WTC11 (cell line): ENCODE measurements around the gene BANF2. TPM values are rescaled to one million over a fixed set of nuclear protein-coding genes. Genes with fewer than 3 reads are reported as not detected.

Experiments used
- ATAC-seq: fragments of 200-7000 bp; cut with Tn5 transposase; 2 replicates; pipeline ENCODE4 v1.10.0; 2021; ENCODE audit warnings: mild to moderate bottlenecking, moderate library complexity
- CTCF ChIA-PET: fragments of 300-600 bp; sonication (Branson Sonifier 250); formaldehyde crosslinking; loops from one replicate; lab custom pipeline; 2021; ENCODE audit warnings: antibody characterized with exemption; lab: Charles Lee
- POLR2A ChIA-PET: fragments of 350-600 bp; sonication (Branson Sonifier 250); formaldehyde crosslinking; loops from one replicate; lab custom pipeline; 2021; ENCODE audit warnings: antibody characterized with exemption; lab: Charles Lee
- DNase-seq: peaks from one replicate; pipeline ENCODE4 v3.0.0; 2021; ENCODE audit warnings: low spot score
- H3K27ac Mint-ChIP-seq: 2 replicates; pipeline ENCODE4 v1.8.0; 2021; ENCODE audit warnings: mixed read lengths
- H3K27me3 Mint-ChIP-seq: 2 replicates; pipeline ENCODE4 v1.8.0; 2021; ENCODE audit warnings: low read depth, mild to moderate bottlenecking, moderate library complexity, mixed read lengths
- H3K36me3 Mint-ChIP-seq: 2 replicates; pipeline ENCODE4 v1.8.0; 2021; ENCODE audit warnings: mixed read lengths
- H3K4me1 Mint-ChIP-seq: 2 replicates; pipeline ENCODE4 v1.8.0; 2022; ENCODE audit warnings: mixed read lengths
- H3K4me3 Mint-ChIP-seq: 2 replicates; pipeline ENCODE4 v1.8.0; 2021; ENCODE audit warnings: mild to moderate bottlenecking, moderate library complexity, mixed read lengths
- H3K9me3 Mint-ChIP-seq: 2 replicates; pipeline ENCODE4 v1.8.0; 2021; ENCODE audit warnings: mixed read lengths
- CBFB ChIP-seq: sonication (generic); formaldehyde crosslinking; IDR thresholded peaks from 2 replicates; pipeline ENCODE4 v1.8.1; 2022; ENCODE audit warnings: mild to moderate bottlenecking, low read depth, missing genetic modification reagents
- CREM ChIP-seq: sonication (generic); formaldehyde crosslinking; IDR thresholded peaks from 2 replicates; pipeline ENCODE4 v1.8.1; 2022; ENCODE audit warnings: mild to moderate bottlenecking, missing genetic modification reagents, moderate library complexity
- EMX1 ChIP-seq: fragments of 250-450 bp; sonication (Bioruptor Pico); IDR thresholded peaks from 2 replicates; pipeline ENCODE4 v1.8.0; 2021; ENCODE audit warnings: mild to moderate bottlenecking
- FOXJ3 ChIP-seq: sonication (generic); formaldehyde crosslinking; IDR thresholded peaks from 2 replicates; pipeline ENCODE4 v1.9.0; 2021; ENCODE audit warnings: missing genetic modification reagents, mild to moderate bottlenecking, borderline replicate concordance
- FOXP1 ChIP-seq: sonication (generic); formaldehyde crosslinking; IDR thresholded peaks from 2 replicates; pipeline ENCODE4 v1.8.0; 2022; ENCODE audit warnings: missing genetic modification reagents, mild to moderate bottlenecking, moderate library complexity, borderline replicate concordance
- GABPB1 ChIP-seq: sonication (generic); formaldehyde crosslinking; IDR thresholded peaks from 2 replicates; pipeline ENCODE4 v1.8.1; 2023; ENCODE audit warnings: mild to moderate bottlenecking, missing genetic modification reagents
- IRF2 ChIP-seq: sonication (generic); formaldehyde crosslinking; IDR thresholded peaks from 2 replicates; pipeline ENCODE4 v1.8.0; 2022; ENCODE audit warnings: low read depth, missing genetic modification reagents, borderline replicate concordance
- TEAD1 ChIP-seq: sonication (generic); formaldehyde crosslinking; IDR thresholded peaks from 2 replicates; pipeline ENCODE4 v1.8.0; 2022; ENCODE audit warnings: mild to moderate bottlenecking, missing genetic modification reagents
- ZNF317 ChIP-seq: sonication (generic); formaldehyde crosslinking; IDR thresholded peaks from 2 replicates; pipeline ENCODE4 v1.8.1; 2023; ENCODE audit warnings: low read depth, mild to moderate bottlenecking, moderate library complexity, missing genetic modification reagents, borderline replicate concordance
- ZNF416 ChIP-seq: fragments of 250-450 bp; sonication (Bioruptor Pico); IDR thresholded peaks from 2 replicates; pipeline ENCODE4 v1.9.0; 2021; ENCODE audit warnings: mild to moderate bottlenecking, inconsistent platforms
- total RNA-seq: library from RNA; stranded (reverse); gene quantifications from 3 replicates; pipeline ENCODE4 v1.2.3, GENCODE V29; 2021
- TF ChIP-seq, protein P1 (sequence below): fragments of 250-450 bp; sonication (Bioruptor Pico); IDR thresholded peaks from 2 replicates; pipeline ENCODE4 v1.9.0; 2021; ENCODE audit warnings: mild to moderate bottlenecking, borderline replicate concordance
- TF ChIP-seq, protein P2 (sequence below): sonication (generic); formaldehyde crosslinking; IDR thresholded peaks from 2 replicates; pipeline ENCODE4 v1.8.0; 2022; ENCODE audit warnings: mild to moderate bottlenecking, missing genetic modification reagents
- TF ChIP-seq, protein P3 (sequence below): sonication (generic); formaldehyde crosslinking; IDR thresholded peaks from 2 replicates; pipeline ENCODE4 v1.8.1; 2023; ENCODE audit warnings: mild to moderate bottlenecking, moderate library complexity, missing genetic modification reagents
- TF ChIP-seq, protein P4 (sequence below): fragments of 250-450 bp; sonication (Bioruptor Pico); IDR thresholded peaks from 2 replicates; pipeline ENCODE4 v1.9.0; 2021; ENCODE audit warnings: moderate library complexity, mild to moderate bottlenecking, inconsistent platforms, borderline replicate concordance
- TF ChIP-seq, protein P5 (sequence below): sonication (generic); formaldehyde crosslinking; IDR thresholded peaks from 2 replicates; pipeline ENCODE4 v1.8.1; 2022; ENCODE audit warnings: low read depth, missing genetic modification reagents, borderline replicate concordance
- TF ChIP-seq, protein P6 (sequence below): sonication (generic); formaldehyde crosslinking; IDR thresholded peaks from 2 replicates; pipeline ENCODE4 v1.8.1; 2023; ENCODE audit warnings: mild to moderate bottlenecking, missing genetic modification reagents, borderline replicate concordance
- TF ChIP-seq, protein P7 (sequence below): sonication (generic); formaldehyde crosslinking; IDR thresholded peaks from 2 replicates; pipeline ENCODE4 v1.8.1; 2023; ENCODE audit warnings: mild to moderate bottlenecking, missing genetic modification reagents, moderate library complexity

BANF2 gene
- total RNA-seq, 1 experiment from 2014 or later, result not detected

DNA sequence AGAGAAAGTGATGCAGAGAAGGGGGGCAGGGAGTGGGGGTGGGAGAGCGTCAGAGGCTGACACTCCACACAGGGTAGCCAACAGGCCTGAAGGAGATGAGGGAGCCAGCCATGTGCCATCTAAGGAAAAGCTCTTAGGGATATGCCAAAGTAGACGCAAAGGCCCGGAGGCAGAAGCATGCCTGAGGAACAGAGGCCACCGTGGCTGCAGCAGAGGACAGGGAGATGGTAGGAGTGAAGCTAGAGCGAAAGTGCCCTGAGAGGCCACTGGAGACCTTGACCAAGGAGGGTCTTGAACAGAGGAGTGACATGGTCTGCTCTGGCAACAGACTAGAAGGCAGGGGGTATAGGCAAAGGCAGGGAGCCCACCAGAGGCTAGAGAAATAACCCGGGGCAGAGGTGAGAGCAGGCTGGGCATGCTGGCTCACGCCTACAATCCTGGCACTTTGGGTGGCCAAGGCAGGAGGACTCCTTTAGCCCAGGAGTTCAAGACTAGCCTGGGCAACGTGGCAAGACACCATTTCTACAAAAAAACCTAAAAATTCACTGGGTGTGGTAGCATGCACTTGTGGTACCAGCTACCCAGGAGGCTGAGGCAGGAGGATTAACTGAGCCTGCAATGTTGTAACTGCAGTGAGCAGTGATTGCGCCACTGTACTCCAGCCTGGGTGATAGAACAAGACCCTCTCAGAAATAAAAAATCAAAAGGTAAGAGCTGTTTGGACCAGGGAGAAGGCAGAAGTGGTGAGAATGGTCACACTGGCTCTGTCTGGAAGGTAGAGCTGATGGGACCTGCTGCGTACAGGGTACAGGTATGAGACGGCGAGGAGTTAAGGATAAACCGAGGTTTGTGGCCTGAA lies 24.0 kb upstream of the BANF2 start (continued):
- TF ChIP-seq, protein P1, sequence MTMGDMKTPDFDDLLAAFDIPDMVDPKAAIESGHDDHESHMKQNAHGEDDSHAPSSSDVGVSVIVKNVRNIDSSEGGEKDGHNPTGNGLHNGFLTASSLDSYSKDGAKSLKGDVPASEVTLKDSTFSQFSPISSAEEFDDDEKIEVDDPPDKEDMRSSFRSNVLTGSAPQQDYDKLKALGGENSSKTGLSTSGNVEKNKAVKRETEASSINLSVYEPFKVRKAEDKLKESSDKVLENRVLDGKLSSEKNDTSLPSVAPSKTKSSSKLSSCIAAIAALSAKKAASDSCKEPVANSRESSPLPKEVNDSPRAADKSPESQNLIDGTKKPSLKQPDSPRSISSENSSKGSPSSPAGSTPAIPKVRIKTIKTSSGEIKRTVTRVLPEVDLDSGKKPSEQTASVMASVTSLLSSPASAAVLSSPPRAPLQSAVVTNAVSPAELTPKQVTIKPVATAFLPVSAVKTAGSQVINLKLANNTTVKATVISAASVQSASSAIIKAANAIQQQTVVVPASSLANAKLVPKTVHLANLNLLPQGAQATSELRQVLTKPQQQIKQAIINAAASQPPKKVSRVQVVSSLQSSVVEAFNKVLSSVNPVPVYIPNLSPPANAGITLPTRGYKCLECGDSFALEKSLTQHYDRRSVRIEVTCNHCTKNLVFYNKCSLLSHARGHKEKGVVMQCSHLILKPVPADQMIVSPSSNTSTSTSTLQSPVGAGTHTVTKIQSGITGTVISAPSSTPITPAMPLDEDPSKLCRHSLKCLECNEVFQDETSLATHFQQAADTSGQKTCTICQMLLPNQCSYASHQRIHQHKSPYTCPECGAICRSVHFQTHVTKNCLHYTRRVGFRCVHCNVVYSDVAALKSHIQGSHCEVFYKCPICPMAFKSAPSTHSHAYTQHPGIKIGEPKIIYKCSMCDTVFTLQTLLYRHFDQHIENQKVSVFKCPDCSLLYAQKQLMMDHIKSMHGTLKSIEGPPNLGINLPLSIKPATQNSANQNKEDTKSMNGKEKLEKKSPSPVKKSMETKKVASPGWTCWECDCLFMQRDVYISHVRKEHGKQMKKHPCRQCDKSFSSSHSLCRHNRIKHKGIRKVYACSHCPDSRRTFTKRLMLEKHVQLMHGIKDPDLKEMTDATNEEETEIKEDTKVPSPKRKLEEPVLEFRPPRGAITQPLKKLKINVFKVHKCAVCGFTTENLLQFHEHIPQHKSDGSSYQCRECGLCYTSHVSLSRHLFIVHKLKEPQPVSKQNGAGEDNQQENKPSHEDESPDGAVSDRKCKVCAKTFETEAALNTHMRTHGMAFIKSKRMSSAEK (CRISPR knock-in tag), result no peak
- TF ChIP-seq FOXJ3 (CRISPR knock-in tag), result no peak
- TF ChIP-seq ZNF317 (CRISPR knock-in tag), result no peak
- TF ChIP-seq, protein P2, sequence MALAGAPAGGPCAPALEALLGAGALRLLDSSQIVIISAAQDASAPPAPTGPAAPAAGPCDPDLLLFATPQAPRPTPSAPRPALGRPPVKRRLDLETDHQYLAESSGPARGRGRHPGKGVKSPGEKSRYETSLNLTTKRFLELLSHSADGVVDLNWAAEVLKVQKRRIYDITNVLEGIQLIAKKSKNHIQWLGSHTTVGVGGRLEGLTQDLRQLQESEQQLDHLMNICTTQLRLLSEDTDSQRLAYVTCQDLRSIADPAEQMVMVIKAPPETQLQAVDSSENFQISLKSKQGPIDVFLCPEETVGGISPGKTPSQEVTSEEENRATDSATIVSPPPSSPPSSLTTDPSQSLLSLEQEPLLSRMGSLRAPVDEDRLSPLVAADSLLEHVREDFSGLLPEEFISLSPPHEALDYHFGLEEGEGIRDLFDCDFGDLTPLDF (CRISPR knock-in tag), result no peak
- TF ChIP-seq FOXP1 (CRISPR knock-in tag), result no peak

DNA sequence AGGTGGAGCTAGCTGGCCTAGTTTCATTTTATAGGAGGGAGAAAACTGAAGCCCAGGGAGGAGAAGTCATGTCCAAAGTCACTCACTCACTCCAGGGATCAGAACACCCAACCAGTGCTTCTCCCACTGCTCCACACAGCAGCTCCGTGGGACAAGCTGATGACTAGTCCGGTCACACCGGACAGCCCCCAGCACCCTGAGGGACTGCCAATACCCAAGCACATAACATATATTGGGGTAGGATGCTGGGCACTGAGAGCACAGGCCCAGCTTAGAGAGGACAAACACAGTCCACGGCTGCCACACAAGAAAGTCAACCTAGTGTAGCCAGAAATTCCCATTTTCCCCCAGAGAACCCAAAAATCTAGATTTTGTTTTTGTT lies 23.4 kb upstream of the BANF2 start:
- H3K27ac Mint-ChIP-seq, result peak overlapping the region; percentile 86
- H3K9me3 Mint-ChIP-seq, result no peaks in the 10 kb centered on the region
- TF ChIP-seq GABPB1 (CRISPR knock-in tag) (no peak), CREM (CRISPR knock-in tag) (no peak), FOXJ3 (CRISPR knock-in tag) (no peak), TEAD1 (CRISPR knock-in tag) (no peak)
- H3K27me3 Mint-ChIP-seq, result no peaks in the 10 kb centered on the region
- CTCF ChIA-PET, result interaction anchor here (2.0 kb wide), 1 partner anchor 263 kb away, joined by 7 read pairs; no protein-coding TSS in a partner anchor
- no peak overlapping the region for H3K4me3 Mint-ChIP-seq
- H3K4me1 Mint-ChIP-seq, result peaks cover 48% of the 10 kb centered on the region
- H3K36me3 Mint-ChIP-seq, result peaks cover 19% of the 10 kb centered on the region
- DNase-seq (no peak), ATAC-seq (no peak)
- POLR2A ChIA-PET, result no interaction called here

DNA sequence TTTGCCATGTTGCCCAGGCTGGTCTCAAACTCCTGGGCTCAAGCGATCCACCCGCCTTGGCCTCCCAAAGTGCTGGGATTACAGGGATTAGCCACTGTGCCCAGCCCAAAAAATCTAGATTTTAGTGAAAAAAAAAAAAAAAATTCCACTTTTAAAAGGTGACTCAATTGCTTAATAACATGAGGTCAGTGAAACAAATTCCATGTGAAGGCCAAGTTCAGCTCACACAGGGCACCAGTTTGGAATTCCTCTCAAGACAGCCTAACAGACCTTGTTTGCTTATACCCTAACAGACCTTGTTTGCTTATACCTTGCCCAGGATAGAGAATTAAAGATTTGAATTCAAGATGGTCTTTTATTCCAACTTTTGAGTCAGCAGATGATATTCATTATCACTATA lies 22.8 kb upstream of the BANF2 start:
- no peak overlapping the region for H3K27ac Mint-ChIP-seq
- H3K27me3 Mint-ChIP-seq, result no peaks in the 10 kb centered on the region
- H3K9me3 Mint-ChIP-seq, result no peaks in the 10 kb centered on the region
- CTCF ChIA-PET, result no interaction called here
- H3K36me3 Mint-ChIP-seq, result peaks cover 19% of the 10 kb centered on the region
- POLR2A ChIA-PET, result no interaction called here
- H3K4me3 Mint-ChIP-seq, result no peak overlapping the region
- ATAC-seq (no peak), DNase-seq (no peak)
- peaks cover 42% of the 10 kb centered on the region for H3K4me1 Mint-ChIP-seq
- TF ChIP-seq, protein P3, sequence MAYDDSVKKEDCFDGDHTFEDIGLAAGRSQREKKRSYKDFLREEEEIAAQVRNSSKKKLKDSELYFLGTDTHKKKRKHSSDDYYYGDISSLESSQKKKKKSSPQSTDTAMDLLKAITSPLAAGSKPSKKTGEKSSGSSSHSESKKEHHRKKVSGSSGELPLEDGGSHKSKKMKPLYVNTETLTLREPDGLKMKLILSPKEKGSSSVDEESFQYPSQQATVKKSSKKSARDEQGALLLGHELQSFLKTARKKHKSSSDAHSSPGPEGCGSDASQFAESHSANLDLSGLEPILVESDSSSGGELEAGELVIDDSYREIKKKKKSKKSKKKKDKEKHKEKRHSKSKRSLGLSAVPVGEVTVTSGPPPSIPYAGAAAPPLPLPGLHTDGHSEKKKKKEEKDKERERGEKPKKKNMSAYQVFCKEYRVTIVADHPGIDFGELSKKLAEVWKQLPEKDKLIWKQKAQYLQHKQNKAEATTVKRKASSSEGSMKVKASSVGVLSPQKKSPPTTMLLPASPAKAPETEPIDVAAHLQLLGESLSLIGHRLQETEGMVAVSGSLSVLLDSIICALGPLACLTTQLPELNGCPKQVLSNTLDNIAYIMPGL, result no peak
- TF ChIP-seq CBFB (CRISPR knock-in tag) (no peak), IRF2 (CRISPR knock-in tag) (no peak), ZNF416 (CRISPR knock-in tag) (no peak), GABPB1 (CRISPR knock-in tag) (no peak), EMX1 (CRISPR knock-in tag) (no peak), FOXJ3 (CRISPR knock-in tag) (no peak)
- TF ChIP-seq, protein P4, sequence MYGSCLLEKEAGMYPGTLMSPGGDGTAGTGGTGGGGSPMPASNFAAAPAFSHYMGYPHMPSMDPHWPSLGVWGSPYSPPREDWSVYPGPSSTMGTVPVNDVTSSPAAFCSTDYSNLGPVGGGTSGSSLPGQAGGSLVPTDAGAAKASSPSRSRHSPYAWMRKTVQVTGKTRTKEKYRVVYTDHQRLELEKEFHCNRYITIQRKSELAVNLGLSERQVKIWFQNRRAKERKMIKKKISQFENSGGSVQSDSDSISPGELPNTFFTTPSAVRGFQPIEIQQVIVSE (CRISPR knock-in tag), result no peak
- TF ChIP-seq, protein P5, sequence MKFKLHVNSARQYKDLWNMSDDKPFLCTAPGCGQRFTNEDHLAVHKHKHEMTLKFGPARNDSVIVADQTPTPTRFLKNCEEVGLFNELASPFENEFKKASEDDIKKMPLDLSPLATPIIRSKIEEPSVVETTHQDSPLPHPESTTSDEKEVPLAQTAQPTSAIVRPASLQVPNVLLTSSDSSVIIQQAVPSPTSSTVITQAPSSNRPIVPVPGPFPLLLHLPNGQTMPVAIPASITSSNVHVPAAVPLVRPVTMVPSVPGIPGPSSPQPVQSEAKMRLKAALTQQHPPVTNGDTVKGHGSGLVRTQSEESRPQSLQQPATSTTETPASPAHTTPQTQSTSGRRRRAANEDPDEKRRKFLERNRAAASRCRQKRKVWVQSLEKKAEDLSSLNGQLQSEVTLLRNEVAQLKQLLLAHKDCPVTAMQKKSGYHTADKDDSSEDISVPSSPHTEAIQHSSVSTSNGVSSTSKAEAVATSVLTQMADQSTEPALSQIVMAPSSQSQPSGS, result no peak
- TF ChIP-seq, protein P6, sequence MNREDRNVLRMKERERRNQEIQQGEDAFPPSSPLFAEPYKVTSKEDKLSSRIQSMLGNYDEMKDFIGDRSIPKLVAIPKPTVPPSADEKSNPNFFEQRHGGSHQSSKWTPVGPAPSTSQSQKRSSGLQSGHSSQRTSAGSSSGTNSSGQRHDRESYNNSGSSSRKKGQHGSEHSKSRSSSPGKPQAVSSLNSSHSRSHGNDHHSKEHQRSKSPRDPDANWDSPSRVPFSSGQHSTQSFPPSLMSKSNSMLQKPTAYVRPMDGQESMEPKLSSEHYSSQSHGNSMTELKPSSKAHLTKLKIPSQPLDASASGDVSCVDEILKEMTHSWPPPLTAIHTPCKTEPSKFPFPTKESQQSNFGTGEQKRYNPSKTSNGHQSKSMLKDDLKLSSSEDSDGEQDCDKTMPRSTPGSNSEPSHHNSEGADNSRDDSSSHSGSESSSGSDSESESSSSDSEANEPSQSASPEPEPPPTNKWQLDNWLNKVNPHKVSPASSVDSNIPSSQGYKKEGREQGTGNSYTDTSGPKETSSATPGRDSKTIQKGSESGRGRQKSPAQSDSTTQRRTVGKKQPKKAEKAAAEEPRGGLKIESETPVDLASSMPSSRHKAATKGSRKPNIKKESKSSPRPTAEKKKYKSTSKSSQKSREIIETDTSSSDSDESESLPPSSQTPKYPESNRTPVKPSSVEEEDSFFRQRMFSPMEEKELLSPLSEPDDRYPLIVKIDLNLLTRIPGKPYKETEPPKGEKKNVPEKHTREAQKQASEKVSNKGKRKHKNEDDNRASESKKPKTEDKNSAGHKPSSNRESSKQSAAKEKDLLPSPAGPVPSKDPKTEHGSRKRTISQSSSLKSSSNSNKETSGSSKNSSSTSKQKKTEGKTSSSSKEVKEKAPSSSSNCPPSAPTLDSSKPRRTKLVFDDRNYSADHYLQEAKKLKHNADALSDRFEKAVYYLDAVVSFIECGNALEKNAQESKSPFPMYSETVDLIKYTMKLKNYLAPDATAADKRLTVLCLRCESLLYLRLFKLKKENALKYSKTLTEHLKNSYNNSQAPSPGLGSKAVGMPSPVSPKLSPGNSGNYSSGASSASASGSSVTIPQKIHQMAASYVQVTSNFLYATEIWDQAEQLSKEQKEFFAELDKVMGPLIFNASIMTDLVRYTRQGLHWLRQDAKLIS (CRISPR knock-in tag), result no peak
- TF ChIP-seq, protein P7, sequence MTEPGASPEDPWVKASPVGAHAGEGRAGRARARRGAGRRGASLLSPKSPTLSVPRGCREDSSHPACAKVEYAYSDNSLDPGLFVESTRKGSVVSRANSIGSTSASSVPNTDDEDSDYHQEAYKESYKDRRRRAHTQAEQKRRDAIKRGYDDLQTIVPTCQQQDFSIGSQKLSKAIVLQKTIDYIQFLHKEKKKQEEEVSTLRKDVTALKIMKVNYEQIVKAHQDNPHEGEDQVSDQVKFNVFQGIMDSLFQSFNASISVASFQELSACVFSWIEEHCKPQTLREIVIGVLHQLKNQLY (CRISPR knock-in tag), result no peak
